HepG2 (cell line): Measurements from ENCODE around the gene VIPR1. TPM values are rescaled to one million over a fixed set of nuclear protein-coding genes. Genes with fewer than 3 reads are reported as not detected.

Source experiments
- BRF2 ChIP-seq: sonication (generic); formaldehyde crosslinking; IDR thresholded peaks from 2 replicates; pipeline ENCODE4 v1.8.1; 2022; ENCODE audit warnings: mild to moderate bottlenecking, missing genetic modification reagents
- EHMT2 ChIP-seq: fragments of 200-600 bp; sonication (generic); IDR thresholded peaks from 2 replicates; pipeline ENCODE4 v1.7.0; 2017; ENCODE audit warnings: antibody characterized with exemption, low read depth, low read length, borderline replicate concordance
- FOSL2 ChIP-seq: sonication (generic); formaldehyde crosslinking; IDR thresholded peaks from 2 replicates; pipeline ENCODE4 v1.4.0; 2020; ENCODE audit warnings: missing genetic modification reagents
- GFI1 ChIP-seq: sonication (generic); formaldehyde crosslinking; IDR thresholded peaks from 2 replicates; pipeline ENCODE4 v1.5.0; 2020; ENCODE audit warnings: missing genetic modification reagents, mild to moderate bottlenecking, borderline replicate concordance
- HNF4A ChIP-seq: sonication (generic); formaldehyde crosslinking; IDR thresholded peaks from 2 replicates; pipeline ENCODE4 v1.4.0; 2020; ENCODE audit warnings: missing genetic modification reagents
- HNF4G ChIP-seq, 2 experiments: sonication (generic) in 1 of 2; formaldehyde crosslinking in 1 of 2; IDR thresholded peaks; 2 replicates each; pipeline versions ENCODE4 v1.4.0 to v1.6.1; 2011 to 2020; ENCODE audit warnings: borderline replicate concordance in 2 of 2, low read depth in 2 of 2, mild to moderate bottlenecking in 2 of 2, low read length in 1 of 2, missing genetic modification reagents in 1 of 2, moderate library complexity in 1 of 2
- ISX ChIP-seq: sonication (generic); formaldehyde crosslinking; conservative IDR thresholded peaks from 2 replicates; pipeline ENCODE4 v1.5.0; 2020; ENCODE audit warnings: missing genetic modification reagents
- NFRKB ChIP-seq: fragments of 450-650 bp; IDR thresholded peaks from 2 replicates; pipeline ENCODE4 v1.6.1; 2017
- PRDM4 ChIP-seq: sonication (generic); formaldehyde crosslinking; IDR thresholded peaks from 2 replicates; pipeline ENCODE4 v1.9.0; 2021; ENCODE audit warnings: missing genetic modification reagents, borderline replicate concordance
- RFX3 ChIP-seq: IDR thresholded peaks from 2 replicates; pipeline ENCODE4 v1.6.1; 2016; ENCODE audit warnings: missing biosample characterization, missing genetic modification reagents
- SMYD3 ChIP-seq: sonication (generic); formaldehyde crosslinking; IDR thresholded peaks from 2 replicates; pipeline ENCODE4 v1.8.1; 2023; ENCODE audit warnings: mild to moderate bottlenecking, missing genetic modification reagents
- SP4 ChIP-seq: sonication (generic); formaldehyde crosslinking; IDR thresholded peaks from 2 replicates; pipeline ENCODE4 v1.8.1; 2023; ENCODE audit warnings: mild to moderate bottlenecking, missing genetic modification reagents
- TSC22D2 ChIP-seq: sonication (generic); formaldehyde crosslinking; IDR thresholded peaks from 2 replicates; pipeline ENCODE4 v1.5.1; 2020; ENCODE audit warnings: missing genetic modification reagents, mild to moderate bottlenecking, borderline replicate concordance
- ZFP36L1 ChIP-seq: sonication (generic); formaldehyde crosslinking; IDR thresholded peaks from 2 replicates; pipeline ENCODE4 v1.8.0; 2022; ENCODE audit warnings: mild to moderate bottlenecking, missing genetic modification reagents, moderate library complexity
- ZNF17 ChIP-seq: sonication (generic); formaldehyde crosslinking; IDR thresholded peaks from 2 replicates; pipeline ENCODE4 v1.5.0; 2020; ENCODE audit warnings: mild to moderate bottlenecking, missing genetic modification reagents
- ZNF563 ChIP-seq: sonication (generic); formaldehyde crosslinking; IDR thresholded peaks from 2 replicates; pipeline ENCODE4 v1.8.0; 2022; ENCODE audit warnings: mild to moderate bottlenecking, moderate library complexity, missing genetic modification reagents
- ZNF580 ChIP-seq: IDR thresholded peaks from 2 replicates; pipeline ENCODE4 v1.6.1; 2016; ENCODE audit warnings: low read depth, borderline replicate concordance
- ZNF609 ChIP-seq: sonication (generic); formaldehyde crosslinking; IDR thresholded peaks from 2 replicates; pipeline ENCODE4 v1.4.0; 2020; ENCODE audit warnings: mild to moderate bottlenecking, missing genetic modification reagents, borderline replicate concordance
- ZSCAN12 ChIP-seq: sonication (generic); formaldehyde crosslinking; IDR thresholded peaks from 2 replicates; pipeline ENCODE4 v1.9.0; 2021; ENCODE audit warnings: mild to moderate bottlenecking, missing genetic modification reagents
- polyA plus RNA-seq, 8 experiments: library from polyadenylated mRNA; depleted of rRNA in 3 of 8; stranded (reverse) in 7 of 8; unstranded in 1 of 8; fragments of >200 nt; fragmentation: Illumina TruSeq in 4 of 8; extraction: Trizol in 4 of 8; gene quantifications; 2 replicates each; pipeline versions ENCODE4 v1.2.1 to v1.2.3, GENCODE V29; 2011 to 2016; ENCODE audit warnings: low read depth in 4 of 8, missing spikeins in 1 of 8, mixed read lengths in 1 of 8; ENCODE audit not compliant: insufficient read depth in 1 of 8
- total RNA-seq, 5 experiments: library from RNA; depleted of rRNA; stranded (reverse); fragments of >200 nt; fragmentation: Illumina TruSeq; extraction: Trizol; gene quantifications; 2 replicates each; pipeline ENCODE4 v1.2.3, GENCODE V29; 2016; ENCODE audit warnings: low read depth in 1 of 5

VIPR1 gene
- total and polyA plus RNA-seq, 2 of the 13 experiments (the other 11 are each of a cell fraction or from before 2014, with no cell fraction given) = 0.04 to 0.11 TPM

GRCh38 chr3:42581709-42582473 lies 79.4 kb downstream of the VIPR1 start, which contains the start of gene SEC22C (continued):
- TF ChIP-seq SP4 (CRISPR knock-in tag) (peak; percentile 77; the same call in 1 of the 2 replicates), ZNF17 (CRISPR knock-in tag) (no peak), ZFP36L1 (CRISPR knock-in tag) (no peak), SMYD3 (CRISPR knock-in tag) (peak; percentile 79; the same call in 1 of the 2 replicates), GFI1 (CRISPR knock-in tag) (no peak; the same call in 1 of the 2 replicates), EHMT2 (no peak), ZNF609 (peak; percentile 50; the same call in 1 of the 2 replicates), RFX3 (CRISPR knock-in tag) (peak; percentile 80), BRF2 (peak; percentile 86; the same call in 1 of the 2 replicates), NFRKB (no peak), ISX (CRISPR knock-in tag) (no peak; the same call in 1 of the 2 replicates), HNF4A (peak; percentile 18; the same call in 1 of the 2 replicates), PRDM4 (CRISPR knock-in tag) (no peak), FOSL2 (CRISPR knock-in tag) (peak; percentile 20; the same call in 1 of the 2 replicates), HNF4G (IDR thresholded peaks at IDR 0.05; ENCODE audit: borderline replicate concordance, low read depth, low read length) (no peak), HNF4G (CRISPR knock-in tag; IDR thresholded peaks at IDR 0.05; ENCODE audit: borderline replicate concordance, low read depth) (no peak), ZNF563 (peak; percentile 24; the same call in 1 of the 2 replicates), ZSCAN12 (CRISPR knock-in tag) (no peak), ZNF580 (CRISPR knock-in tag) (peak; percentile 78; the same call in 1 of the 2 replicates), TSC22D2 (CRISPR knock-in tag) (no peak)
